HG03280 (cell line): Measurements from ENCODE around the gene SPATS2L.

Experiments used
- ATAC-seq: cut with Tn5 transposase; IDR thresholded peaks from one replicate; pipeline ENCODE4 v1.9.1; 2021; ENCODE audit warnings: mild to moderate bottlenecking, moderate library complexity; ENCODE audit not compliant: unreplicated experiment

SPATS2L gene

DNA sequence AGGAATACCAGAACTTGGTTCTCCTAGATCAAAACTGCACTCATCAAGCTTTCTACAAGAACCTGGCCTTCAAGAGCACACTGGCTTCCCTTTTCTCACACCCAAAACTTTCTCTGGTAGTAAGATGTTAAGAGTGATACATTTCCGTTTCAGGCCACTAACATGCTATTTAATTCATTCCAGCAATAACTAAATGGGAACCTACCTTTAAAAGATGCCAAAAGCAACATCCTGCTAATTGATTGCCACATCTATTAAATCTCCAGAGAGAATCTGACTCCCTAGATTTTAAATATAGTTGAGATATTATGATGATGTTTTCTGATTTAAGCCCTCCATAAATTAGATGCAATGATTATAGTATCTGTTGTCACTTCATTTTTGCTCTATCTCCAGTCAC lies 131.8 kb downstream of the SPATS2L start:
- no peak for ATAC-seq

DNA sequence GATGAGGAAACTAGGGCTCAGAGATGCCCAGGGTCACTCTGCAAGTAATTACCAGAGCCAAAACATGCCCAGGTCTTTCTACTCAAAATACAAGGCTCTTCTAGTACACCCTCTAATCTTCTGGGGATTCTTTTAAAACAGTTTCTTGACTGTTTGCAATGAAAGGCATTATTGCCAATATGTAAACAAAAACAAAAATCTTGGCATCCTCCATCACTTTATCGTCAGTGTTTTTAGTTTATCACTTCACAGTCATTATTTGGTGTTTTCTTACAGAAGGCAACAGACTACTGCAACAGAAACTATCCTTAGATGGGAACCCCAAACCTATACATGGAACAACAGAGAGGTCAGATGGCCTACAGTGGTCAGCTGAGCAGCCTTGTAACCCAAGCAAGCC lies 132.4 kb downstream of the SPATS2L start:
- ATAC-seq = no peak

DNA sequence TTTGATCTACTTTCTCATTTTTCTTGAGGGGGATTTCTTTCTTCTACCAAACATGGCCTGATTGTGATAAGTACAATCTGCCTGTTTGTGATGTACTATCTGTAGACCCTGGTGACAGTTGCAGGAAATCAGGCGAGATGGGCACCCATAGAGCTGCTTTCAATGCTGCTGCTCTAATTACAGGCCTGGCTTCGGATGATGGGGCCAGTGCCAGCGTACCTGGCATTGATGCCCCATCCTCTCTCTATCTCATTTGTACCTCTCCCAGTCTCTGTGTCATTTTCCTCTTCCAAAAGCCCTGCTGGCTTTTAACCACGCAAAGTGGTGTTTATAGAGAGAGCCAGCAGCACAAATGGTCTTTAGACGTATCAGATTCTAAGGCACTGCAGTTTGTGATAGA lies 133.5 kb downstream of the SPATS2L start:
- no peak for ATAC-seq

DNA sequence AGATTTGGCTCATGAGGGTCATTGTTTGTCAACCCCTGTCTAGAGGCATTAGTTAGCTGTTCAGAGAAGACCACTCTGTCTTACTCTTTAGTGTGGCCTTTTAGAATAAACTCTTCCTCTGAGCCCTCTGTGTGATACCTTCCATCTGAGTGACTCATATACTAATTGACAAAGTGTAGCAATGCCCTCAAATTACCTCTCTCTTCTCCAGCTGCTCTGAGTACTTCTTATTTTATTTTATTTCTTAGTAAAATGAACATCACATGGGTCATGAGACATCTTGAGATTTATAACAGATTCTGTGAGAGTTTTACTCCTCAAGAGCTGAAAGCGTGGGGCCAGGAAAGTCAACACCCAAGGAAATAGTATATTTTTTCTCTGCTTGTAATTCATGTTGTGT lies 136.0 kb downstream of the SPATS2L start:
- ATAC-seq = no peak

DNA sequence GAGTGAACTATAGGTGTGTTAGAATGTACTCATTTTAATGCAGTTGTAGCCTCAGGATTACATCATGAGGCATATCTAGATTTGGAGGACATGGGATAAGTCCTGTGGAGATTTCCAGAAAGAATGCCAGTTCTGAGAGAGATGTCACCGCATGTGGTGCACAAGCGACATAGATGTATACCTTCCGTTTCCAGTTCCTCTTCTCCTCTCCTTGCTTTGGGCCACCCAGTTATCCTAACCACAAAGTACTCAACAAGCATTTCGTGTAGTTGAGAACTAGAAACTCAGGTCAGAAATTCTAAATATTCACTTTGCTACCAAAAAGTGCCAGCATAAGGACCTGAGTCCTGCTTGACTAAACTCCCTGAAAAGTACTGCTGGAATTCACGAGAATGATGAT lies 136.9 kb downstream of the SPATS2L start:
- no peak for ATAC-seq

DNA sequence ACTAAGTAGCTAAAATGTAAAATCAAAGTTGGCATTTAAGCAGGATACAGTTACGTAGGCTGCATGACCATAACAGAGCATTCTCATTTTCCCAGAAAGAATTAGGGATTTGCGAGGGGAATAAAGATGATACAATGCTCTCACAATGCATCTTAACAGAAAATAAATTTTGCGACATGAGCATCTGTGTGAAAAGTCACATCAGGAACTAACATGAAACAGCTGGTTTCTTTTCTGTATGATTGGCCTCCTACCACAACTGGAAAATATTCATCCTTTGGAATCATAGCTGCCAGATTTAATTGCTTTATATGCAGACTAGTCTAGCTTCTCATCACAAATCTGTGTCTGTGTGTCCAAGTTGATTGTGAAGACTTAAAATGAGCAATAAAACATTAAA lies 137.4 kb downstream of the SPATS2L start:
- no peak for ATAC-seq

DNA sequence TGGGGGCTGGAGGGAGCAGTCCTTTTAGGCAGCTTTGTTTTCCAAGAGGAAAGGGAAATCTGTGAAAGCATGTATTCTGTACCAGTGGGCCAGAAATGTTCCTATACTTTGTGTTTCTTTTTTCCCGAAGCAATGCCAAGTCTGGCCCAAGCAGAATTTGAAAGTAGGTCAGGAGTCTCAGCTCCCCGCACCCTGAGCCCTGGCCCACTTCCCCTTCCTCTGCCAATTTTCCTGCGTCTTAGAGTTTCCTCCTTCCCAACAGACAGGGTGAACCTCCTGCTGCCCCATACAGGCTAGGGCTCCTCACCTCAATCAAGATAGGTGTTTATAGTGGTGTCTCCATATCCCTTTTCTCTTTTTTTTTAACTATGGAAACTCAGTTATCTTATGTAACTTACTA lies 138.0 kb downstream of the SPATS2L start:
- no peak for ATAC-seq

DNA sequence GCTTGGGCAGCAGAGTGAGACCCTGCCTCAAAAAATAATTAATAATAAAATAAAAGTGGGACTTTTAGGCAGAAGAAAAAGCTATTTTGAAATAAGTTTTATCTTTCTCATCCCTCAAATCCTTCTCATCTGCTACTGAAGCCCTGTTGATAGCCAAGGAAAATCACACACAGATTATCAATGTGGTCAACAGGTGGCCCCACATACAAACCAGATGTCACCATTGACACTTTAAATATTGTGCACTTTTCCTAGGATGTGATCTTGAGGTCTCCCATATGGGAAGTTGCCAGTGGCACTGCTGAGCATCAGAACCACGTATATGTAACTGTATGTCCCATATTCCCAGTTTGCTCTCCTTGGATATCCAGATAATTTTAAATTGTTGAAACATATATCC lies 138.8 kb downstream of the SPATS2L start:
- ATAC-seq = no peak

DNA sequence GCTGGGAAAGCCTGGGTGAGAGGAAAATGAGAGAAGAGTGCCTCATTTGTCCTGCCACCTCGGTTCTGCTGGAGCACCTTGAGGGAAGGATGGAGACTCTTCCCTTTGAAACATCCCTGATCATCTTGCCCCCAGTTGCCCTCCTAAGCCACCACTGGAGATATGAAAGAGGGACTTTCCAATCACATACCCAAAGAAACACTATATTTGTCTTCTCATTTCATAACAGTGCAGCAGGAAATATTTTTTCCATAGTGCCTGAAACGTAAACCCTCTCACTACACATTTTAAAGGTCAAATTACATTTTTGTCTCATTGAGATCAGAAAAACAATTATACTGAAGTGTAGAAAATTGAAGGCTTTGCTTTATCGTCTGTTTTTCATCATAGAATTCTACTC lies 140.1 kb downstream of the SPATS2L start:
- no peak for ATAC-seq

DNA sequence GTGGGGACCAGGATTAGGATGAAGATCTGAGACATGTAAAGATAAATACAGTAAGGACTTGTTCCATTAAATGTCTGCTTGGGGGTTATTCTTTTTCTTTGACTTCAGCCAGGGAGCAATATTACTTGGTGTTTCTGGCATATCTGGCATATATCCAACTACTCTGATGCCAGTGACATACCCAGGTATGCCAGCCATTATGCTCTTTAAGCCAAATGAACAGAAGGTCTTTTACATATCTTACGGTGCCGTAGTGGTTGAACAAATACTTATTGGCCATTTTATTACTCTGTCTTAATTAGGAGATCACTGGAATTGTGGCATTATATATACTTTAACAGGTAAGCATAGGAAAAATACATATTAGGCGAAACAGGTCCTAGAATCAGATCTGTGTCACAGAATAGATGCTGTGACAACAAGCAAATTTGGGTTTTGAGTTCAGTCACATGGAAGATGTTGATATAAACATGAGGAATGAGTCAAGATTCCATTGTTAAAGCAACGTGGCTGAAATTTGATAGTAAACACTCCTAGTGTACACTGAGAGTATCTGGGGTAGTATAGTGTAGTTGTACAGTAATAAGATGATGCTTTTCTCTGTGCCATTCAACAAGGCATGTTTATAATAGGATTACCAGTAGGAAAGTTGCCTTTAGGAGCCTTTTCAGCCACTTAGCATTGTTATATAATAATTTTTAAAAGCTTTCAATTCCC lies 140.8 kb downstream of the SPATS2L start:
- no peak for ATAC-seq

DNA sequence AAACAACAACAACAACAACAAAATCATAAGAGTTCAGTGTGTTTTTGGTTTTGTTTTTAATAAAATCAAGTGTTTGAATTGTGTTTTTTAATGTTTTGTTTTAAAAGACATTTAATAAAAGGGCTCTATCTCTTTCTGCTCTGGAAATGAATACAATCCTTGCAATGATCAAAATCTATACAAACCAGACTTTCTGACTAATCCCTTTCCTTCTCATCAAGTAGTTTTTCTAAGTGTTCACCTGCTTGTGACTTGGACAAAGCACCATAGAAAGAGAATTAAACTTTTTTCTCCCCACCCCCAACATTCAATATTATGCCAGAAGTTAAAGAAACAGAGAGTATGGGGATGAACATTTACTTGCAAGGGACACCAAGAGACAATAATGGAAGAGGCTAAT lies 142.0 kb downstream of the SPATS2L start:
- ATAC-seq = no peak

DNA sequence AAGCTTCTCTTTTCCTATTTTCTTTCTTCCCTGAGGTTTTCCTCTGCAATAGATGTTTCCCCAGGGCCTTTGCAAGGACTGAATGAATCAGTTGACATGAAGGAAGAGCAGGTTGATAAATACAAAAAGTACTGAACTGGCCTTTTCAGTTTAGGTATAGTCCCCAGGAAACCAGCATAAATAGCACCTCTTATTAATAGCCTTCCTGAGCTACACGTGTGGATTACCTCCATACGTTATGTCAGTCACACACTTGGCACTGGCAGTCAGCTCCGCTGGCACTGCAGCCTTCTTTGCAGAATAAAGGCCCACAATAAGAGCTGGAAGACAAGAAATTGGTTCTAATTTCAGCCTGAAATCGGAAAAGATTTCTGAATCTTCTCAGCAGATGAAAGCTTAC lies 142.7 kb downstream of the SPATS2L start:
- no peak for ATAC-seq

DNA sequence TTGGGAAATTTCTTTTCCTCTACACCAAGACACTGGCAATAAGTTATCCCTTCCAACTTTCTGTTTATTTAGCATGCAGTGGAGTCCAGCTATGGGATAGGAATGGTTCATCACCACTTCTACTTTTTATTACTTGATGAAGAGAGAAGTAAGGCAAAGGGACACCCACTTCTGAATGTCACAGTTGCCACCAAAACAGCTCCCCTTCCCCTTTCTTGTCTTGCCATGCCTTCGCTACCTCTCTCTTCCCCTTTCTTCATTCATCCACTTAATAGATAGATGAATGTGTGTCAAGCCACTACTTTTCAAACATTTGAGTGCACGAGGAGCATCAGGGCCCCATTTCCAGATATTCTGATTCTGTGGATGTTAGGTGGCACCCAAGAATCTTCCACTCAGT lies 143.8 kb downstream of the SPATS2L start:
- ATAC-seq = no peak

DNA sequence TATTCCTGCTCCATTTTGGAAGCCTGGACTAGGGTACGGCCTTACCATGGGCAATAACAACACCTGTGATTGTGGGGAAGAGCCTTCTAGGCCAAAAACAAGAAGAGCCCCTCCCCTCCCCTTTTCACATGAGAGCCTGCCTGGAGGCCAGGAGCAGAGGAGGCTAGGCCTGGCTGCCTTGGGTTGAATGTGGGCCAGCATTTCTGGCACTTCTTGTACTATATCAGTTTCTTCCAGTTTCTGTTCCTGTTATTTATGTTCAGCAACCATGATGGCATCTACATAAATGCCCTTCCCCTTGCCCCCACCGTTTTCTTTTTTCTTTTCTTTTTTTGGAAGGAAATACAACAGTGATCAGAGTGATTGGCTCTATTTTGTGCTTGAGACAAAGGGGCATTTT lies 145.0 kb downstream of the SPATS2L start:
- ATAC-seq = no peak

DNA sequence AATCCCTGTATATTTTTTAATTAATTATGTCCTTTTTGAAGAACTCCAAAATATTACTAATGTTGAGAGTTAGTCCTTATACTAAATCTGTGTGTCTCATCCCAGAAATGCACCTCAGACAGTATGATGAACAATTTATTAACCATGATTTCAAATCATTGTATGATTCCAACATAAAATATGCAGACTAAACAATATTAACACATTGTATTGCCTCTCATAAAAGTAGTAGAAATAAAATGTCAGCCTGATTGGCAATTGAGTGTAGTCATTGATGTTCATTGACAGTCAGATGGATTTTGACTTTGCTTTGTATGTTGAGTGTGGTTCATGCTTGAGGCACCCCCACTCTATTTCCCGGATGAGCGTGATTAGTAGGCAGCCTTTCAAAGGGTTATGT lies 145.9 kb downstream of the SPATS2L start:
- ATAC-seq = no peak

DNA sequence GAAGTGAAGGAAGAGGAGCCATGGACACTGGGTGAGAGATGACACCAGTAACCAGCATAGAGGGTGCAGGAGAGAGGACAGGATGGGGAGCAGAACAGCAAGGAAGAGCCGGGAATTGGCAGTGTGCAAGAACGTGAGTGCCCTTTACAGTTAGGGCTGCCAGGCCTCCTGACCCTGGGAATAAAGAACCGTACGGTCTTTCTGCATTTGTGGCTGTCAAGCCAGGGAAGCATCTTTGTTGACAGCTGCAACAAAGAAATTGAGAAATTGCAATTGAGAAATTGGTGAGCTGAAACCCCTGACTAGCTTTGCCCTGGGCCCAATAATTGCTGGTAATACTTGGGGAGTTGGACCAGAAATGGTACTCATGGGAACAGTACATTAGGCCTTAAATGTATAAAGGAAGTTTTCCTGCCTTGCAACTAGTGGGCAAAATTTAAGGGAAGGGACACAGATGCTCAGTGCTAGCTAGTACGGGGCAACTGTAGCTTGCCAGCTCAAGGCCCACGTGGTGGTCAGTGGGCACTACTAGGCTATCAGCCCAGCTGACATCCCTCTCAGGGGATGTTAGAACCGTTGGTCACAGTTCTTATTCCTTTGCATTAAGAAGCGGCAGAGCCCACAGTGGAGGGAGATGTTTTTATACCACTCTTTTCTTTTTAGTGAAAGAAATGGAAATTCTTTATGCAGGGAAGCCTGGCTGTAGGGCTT lies 146.8 kb downstream of the SPATS2L start:
- no peak for ATAC-seq

DNA sequence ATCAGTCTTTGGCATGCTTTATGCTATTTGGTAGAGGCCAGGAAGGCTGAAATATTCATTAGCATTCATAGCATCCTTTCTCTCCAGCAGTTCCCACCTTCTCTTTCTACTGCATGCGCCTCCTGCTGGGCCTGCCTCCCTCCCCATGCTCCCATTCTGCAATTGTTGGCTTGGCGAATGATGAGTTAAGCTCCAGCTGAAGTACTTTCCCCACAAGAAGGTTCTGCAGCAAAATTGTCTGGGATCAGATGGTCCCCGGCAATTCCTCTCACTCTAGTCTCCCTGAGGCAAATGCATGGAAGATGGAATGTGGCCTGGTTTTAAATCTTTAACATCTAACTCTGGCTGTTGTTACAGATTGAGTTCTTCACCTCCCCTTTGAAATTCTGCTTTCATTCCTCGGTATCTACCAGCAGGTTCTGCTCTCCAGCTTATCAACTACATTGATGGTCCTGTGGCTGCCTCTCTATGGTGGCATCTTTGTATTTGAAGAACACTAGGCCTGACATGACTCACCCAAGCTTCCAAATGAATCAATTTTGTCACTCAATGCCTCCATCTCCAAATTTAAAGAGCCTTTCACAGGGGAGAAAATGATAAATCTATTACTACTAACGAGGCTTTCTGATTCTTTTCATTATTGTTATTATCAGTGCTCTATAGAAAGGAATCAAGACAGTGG lies 147.5 kb downstream of the SPATS2L start:
- no peak for ATAC-seq

DNA sequence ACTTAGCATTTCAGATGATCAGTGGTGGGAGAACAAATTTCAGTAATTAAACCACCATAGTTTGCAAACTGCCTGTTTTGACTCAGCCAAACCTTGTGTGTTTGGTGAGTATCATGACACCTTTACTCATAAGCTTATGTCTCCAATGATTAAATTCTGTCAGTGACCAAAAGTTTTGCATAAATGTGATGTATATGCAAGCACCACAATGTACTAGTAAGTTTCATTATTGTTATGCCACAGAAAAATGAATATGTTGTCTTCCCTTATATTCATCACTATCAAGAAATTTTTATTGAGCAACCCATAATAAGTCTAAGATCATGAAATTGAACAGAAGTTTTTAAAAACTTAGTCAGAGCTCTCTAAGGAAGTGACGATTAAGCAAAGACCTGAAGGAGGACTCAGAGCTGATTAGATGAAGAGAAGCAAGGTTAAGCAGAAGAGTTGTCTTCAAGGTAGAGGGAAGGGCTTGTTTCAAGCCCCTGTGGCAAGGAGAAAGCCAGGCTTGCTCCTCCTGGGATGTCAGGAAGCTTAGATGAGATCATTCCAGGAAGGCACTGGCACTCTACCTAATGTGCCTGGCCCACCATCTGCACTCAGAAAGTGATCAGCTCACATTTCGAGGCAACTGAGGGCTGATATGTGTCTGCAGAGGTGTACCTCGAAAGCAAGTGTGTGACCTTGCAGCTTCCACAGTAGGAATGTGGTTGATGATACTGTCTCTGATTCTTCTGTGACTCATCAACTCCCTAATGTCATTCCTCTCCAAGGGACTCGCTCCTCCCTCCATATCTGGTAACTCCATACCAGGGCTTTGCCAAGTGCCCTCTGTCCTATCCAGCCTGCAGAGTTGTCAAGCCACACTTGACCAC lies 148.7 kb downstream of the SPATS2L start:
- peak; percentile 93 for ATAC-seq

DNA sequence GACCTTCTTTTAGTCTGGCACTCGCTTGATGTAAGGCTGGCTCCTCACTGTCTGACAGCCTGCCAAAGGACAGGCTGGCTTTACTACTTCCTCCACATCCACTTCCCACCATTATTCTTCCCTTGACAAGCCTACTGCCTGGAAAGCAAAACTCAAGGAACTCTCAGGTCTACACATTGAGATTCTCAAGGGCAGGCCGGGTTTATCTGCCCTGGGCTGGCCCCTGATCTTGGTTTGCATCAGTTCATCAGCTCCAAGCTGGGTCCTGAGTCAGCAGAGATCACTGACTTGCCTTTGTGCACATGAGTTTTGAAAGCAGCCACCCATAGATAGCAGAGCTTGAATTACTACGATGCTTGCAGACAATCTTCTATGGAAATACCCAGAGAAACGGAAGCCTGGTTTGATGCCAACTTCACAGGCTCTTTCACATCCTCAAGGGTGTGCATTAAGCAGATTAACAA lies 149.5 kb downstream of the SPATS2L start:
- ATAC-seq = no peak

DNA sequence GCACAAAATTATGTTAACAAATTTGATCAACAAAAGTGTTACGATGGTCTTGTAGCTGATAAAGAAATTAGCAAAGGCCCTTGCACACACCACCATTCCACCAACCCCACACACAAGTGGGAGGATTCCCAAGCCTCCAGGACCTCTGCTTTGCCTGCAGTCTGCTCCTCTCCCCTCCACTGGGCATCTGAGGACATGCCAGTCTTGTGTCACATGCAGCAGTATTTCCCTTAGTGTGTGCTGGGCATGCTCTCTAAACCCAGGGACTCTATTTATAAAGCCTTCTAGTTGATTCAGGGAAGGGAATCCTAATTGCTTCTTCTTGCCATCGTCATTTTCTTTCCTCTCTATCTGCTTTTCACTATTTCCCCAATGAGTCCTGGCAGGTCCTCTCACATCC lies 150.1 kb downstream of the SPATS2L start:
- no peak for ATAC-seq

DNA sequence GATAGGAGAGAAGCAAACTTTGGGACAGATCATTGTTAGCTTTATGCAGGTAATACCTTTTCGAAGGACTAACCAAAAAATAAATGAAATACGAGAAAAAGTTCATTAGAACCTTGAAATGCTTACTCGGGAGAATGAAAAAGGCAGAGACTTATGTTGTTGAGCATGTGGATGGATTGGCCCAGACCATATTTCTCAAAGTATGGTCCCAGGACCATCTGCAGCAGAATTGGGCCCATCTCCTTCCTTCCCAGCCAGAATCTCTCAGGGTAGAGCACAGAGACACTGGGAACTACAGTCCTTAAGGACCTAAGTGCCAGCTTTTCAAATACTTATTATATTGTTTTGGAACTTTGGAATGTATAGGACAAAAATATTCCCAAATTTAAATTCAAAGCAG lies 152.6 kb downstream of the SPATS2L start:
- no peak for ATAC-seq
